CD4-positive, alpha-beta T cell treated with Interleukin-17A for 4 hours (primary cell): ENCODE results near the gene PRM2.
A peak's percentile ranks its signal among the peaks of the same experiment; 100 is the strongest.

Experiments
- DNase-seq: peaks from one replicate; pipeline ENCODE4 v3.0.0-alpha.2; 2020; ENCODE audit warnings: mixed read lengths

The PRM2 gene

DNA sequence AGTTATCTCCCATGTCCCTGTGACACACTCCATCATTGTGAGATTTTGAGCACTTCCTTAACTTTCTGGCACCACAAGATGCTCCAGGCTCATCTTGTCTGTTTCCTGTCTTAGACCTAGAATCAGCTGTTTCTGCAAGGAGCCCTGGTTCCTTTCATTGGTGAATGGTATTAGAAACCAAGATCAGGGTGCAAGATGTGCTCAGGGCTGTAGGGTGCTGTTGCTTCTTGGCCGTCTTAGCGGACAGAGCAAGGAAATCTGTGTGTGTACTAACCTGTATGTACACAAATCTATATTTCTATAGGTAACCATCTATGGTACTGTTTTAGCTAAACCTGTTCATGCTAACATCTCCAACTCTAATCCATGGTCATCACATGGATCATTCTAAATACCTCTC, 12.9 kb upstream of the PRM2 start:
- no peak for DNase-seq

DNA sequence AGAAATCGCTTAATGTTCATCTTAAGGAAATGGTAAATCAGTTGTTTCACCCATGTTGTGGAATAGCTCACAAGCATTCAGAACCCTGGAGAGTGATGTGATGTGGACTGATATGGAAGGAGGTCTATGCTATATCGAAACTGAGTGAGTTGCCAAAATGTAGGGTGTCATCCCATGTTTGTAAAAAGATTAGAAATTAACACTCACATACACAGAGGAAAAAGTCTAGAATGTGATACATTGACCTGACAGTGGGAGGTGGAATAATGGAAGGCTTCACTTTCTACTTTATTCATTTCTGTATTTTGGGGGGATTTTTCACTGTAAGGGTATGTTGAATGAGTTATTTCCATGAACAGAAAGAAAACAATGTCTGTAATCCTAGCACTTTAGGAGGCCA, 9.6 kb upstream of the PRM2 start:
- DNase-seq = no peak

DNA sequence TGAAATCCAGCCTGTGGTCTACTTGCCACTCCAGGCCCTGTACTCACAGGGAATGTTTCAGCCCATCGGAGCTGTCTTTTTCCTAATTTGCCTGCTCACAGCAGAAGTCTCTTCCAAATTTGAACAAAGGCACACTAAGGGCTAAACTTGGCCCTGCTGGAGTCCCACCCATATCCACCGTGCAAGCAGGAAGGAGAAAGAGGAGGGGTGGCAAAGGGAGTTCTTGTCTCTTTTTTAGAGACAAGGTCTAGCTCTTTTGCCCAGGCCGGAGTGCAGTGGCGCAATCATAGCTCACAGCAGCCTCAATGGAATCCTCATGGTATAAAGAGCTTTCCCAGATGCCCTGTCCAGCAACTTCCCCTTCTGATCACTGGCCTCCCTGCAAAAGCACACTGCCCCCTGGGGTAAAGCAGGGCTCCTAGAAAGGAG, 7.6 kb upstream of the PRM2 start:
- DNase-seq = no peak

DNA sequence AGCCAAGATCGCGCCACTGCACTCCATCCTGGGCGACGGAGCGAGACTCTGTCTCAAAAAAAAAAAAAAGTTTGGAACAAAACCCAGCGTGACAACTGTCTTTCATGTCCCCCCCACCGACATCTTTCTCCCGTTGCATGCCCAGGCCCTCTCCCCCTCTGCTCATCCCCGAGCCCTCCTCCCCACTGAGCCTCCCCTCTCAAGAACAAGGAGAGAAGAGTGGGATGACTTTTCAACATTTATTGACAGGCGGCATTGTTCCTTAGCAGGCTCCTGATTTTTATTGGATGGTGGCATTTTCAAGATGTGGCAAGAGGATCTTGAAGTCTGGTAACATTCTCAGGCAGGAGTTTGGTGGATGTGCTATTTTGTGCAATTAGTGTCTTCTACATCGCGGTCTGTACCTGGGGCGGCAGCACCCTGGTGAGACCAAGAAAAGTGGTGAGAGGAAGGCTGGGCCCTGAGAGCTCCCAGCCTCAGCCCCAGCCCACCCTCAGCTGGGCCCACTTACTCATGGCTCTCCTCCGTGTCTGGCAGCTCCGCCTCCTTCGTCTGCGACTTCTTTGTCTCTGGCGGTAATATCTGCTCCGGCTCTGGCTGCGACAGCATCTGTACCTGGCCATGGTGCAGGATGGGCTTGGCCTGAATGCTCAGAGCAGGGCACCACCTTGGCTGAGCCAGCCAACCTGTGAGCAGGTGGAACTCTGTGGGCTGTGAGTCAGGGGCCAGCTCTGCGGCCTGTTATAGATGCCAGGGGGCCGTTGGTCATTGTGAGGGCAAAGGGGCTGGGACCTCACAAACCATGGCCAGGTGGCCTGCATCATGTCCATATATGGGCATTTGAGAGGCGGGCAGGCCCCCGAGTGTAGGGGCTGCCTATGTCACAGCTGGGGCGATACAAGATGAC, 4.6 kb upstream of the PRM2 start, which contains the start of gene PRM1:
Gene PRM1, minus strand, starts transcription at position 715 of the 907 bp plus-strand sequence. Its CDS starts 92 bp downstream, at position 623.
- DNase-seq = no peak

DNA sequence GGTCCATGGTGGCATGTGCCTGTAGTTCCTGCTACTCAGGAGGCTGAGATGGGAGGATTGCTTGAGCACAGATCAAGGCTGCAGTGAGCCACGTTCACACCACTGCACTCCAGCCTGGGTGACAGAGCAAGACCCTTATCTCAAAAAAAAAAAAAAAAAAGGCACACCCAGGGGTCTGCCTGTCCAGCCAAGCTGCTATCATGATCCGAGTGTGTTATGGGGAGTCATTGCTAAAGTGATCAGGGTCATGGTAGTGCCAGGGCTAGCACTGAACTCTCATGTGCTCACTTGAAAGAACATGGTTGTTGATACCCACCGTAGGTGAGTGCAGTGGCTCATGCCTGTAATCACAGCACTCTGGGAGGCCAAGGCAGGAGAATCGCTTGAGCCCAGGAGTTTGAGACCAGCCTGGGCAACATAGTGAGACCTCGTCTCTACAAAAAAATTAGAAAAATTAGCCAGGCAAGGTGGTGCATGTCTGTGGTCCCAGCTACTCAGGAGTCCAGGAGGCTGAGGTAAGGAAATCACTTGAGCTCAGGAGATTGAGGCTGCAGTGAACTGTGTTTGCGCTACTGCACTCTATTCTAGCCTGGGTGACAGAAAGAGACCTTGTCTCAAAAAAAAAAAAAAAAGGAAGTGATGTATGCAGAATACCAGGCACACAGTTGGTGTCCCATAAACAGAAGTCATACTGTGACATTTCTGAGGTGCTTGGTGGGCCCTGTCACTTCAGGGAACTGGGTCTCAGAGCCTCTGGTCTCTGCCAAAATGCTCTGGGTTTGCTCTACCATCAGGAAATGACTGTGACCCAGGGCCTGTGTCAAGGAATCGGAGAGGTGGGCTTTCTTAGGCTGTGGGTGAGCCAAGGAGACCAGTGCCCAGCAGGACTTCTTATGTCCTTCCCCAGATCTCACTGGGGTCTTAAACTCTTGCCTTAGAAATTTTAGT, 2.7 kb upstream of the PRM2 start:
- DNase-seq = no peak

DNA sequence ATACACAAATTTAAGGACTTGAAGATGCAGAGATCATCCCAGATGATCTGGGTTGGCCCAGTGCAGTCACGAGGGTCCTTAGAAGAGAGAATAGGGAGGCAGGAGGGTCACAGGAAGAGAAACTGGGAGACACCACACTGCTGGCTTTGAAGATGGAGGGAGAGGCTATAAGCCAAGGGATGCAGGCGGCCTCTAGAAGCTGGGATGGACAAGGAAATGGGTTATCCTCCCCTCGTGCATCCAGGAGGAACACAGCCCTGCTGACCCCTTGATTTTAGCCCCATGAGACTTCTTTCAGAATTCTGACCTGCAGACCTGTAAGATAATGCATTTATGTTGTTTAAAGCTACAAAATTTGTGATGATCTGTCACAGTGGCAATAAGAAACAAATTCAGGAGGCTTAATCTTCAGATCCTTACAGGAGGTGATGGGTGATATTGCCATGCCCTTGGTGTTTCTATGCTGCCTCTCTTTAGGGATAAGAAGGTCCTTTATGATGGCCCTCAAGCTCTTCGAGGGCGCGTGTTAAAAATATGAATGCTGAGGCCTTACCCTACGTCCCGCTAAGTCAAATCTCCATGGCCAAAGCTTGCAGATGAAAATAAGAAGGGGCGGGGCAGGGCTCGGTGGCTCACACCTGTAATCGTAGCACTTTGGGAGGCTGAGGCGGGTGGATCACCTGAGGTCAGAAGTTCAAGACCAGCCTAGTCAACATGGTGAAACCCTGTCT, 1.5 kb upstream of the PRM2 start:
- no peak for DNase-seq

DNA sequence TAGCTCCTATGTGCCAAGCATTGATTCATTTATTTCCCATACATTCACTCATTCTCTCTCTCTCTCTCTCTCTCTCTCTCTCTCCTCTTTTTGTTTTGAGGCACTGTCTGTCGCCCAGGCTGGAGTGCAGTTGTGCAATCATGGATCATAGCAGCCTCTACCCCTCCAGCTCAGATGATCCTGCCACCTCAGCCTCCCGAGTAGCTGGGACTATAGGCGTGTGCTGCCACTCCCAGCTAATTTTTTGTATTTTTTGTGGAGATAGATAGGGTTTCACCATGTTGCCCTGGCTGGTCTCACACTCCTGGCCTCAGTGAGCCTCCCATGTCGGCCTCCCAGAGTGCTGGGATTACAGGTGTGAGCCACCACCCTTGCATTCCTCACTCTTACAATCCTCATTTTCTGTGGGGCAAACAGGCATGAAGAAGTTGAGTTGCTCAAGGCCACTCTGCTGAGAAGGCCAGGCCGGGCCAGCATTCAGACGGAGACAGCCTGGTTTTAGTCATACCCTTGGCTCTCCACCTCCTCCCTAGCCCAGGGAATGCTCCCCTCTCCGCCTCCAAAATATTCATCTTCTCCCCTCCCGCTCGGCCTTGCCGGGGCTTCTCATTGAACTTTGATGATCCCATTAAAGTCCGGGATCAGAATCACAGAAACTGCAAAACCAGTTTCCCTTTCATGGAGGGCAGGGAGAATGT, 765 bp upstream of the PRM2 start:
- DNase-seq = no peak

DNA sequence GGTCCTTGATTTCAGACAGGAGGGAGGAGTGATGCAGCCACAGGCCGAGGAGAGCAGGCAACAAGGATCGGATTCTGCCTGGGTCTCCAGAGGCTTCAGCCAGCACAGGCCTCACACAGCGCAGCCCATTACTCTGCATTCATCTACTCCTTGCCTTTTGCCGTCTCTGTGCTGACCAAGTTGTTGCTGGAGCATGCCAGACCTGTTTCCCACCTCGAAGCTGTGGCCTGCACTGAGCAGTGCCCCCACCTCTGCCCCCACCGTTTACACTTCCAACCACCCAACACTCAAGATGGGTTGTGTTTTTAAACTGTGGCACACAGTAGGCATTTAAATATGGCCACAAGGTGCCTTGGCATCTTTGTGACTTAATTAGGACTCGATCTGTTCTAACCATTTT, 1.3 kb downstream of the PRM2 start:
- no peak for DNase-seq

DNA sequence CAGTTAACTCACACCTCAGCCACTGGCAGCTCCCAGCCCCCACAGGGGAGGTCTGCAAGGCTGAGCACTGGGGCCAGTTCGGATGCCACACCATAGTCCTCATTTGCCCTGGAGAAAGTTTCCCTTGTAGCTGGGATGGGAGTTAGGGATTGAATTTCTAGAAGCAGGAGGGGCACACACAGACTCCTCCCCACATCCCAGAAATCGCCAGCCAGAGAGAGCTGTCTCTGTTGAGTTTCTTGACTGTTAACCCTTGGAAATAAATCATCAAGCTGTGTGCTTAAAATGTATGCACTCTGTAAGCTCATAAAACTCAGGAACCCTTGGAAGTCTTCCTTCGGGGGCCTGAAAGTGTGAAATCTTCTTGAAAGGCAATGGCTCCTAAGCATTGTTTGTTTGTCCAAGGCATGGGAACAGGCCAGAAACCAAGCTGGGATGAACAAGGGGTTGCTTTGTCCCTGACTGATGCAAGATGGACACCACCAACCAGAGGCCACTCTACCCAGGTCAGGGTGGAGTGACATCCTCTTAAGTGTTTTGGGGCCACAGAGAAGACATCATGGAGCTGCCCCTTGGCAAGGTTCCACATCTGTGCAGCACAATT, 2.5 kb downstream of the PRM2 start:
- DNase-seq = no peak

DNA sequence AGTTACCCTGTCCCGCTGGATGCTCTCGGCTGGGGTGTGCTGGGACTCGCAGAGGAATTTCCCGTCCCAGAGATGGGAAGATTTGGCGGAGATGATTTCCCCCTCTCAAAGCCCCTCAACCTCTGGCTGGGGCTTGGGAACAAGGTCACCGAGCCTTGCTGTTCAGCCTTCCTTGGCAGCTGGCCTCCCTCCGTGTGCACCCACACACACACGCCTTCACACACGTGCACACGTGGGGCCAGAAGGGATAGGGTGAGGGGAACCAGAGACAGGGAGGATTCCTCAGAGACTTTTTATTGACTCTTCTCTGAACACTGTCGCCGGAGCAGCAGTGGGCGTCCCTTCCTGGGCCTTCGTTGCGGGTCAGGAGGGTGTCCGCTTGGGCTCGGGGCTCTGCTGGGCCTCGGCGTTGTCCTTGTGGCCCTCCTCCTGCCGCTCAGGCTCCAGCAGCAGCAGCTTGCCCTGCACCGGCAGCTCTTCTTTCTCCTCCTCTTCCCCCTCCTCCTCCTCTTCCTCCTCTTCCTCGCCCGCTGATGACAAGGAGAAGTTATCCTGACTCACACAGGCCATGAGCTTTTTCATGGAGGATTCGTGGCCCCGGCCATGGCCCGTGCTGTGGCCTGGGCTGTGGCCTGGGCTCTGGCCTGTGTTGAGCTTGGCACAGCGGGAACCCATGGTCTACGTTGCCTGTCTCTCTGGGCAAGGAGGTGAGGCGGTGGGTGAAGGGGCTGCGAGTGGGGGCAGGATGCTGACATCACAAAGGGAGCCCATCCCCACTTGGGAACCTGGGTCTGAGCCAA, 3.2 kb downstream of the PRM2 start, which contains the start of gene PRM3:
Gene PRM3, minus strand, starts transcription at position 709 of the 800 bp plus-strand sequence. Its CDS starts 34 bp downstream, at position 675.
- no peak for DNase-seq

DNA sequence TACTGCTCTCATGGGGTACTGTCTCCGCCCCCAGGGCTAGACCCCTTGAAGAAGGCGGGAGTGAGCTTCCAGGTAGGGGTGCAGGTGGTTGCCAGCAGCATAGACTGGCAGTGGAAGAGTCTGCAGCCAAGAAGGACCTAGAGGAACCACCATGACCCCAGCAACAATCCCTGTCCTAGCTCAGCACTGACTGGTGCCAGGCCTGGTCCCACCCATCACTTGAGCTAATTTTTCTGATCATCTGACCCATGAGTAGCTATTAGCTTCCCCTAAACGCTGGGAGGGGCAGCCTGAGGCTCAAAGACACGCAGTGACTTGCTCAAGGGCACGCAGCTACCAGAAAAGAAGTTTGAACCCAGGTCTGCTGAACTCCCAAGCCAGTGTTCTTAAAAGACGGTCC, 3.8 kb downstream of the PRM2 start:
- no peak for DNase-seq

DNA sequence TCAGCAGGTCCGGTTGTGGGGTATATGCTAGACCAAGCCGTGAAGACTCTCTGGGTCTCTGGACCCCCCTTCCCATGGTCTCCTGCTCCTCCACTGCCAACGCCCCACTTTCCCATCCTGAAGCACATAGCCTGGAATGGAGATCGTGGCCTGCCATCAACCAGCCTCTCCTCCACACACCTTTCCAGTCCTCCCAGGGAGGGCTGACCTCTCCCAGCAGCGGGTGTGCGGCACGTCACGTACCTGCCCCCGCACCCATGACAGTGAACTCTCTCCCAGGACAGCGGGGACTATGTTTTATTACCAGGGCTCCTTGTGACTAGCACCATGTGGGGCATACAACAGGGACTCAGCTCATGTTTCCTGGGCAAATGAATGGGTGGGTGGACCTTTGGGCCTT, 4.7 kb downstream of the PRM2 start:
- DNase-seq = no peak

DNA sequence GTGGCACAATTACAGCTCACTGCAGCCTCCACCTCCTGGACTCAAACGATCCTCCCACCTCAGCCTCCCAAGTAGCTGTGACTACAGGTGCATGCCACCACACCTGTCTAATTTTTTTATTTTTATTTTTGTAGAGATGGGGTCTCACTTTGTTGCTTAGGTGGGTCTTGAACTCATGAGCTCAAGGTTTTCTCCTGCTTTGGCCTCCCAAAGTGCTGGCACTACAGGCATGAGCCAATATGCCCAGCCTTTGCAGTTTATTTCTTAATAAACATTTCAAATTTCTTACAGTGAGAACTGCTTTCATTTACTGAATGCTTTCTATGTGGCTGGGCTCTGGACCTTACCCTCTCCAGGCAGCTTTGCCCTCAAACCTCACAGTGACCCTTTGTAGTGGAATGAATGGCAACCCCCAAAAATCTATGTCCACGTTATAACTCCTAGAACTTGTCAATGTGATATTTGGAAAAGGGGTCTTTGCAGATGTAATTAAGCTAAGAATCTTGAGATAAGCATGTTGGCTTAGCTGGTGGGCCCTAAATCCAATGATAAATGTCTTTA, 5.6 kb downstream of the PRM2 start:
- no peak for DNase-seq

DNA sequence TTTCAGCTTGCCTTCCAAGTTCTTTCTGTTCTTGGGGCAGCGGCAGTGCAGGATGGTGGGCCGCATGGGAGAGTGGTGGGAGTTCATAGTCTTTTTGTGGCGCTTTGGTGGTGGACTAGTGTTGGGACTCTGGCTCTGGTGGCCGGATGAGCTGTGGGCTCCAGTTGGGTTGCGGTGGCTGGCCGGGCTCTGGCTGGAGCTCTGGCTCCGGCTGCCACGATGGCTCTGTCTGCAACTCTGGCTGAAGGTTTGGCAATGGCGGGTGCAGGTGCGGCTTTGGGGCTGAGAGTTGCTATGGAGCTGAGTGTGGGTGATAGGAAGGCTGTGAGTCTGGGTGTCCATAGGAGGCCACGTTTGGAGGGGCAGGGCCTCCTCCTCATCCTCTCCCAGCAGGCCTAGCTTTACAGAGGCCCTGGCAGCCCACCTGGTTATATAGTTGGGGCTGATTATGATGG, 7.3 kb downstream of the PRM2 start, which contains the start of gene TNP2:
Gene TNP2, minus strand, starts transcription at position 405 of the 455 bp plus-strand sequence. Its CDS starts 63 bp downstream, at position 342.
- no peak for DNase-seq

DNA sequence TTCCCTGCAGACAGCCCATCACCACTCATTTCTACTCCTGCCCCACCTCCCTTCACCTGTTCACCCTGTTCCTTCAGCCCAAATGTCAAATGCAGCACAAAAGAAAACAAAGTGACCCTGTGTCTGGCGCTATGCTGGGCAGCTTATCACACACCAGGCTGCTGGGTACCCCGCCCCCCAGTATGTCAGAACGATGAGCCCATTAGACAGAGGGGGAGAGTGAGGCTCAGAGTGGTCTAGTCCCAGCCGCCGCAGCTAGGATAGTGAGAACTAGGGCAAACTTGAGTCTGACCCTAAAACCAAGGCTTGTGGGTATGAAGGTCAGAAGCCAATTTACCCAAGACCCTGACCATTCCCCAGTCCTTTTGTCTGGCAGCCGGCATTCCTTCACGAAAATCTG, 11.2 kb downstream of the PRM2 start:
- DNase-seq = no peak

DNA sequence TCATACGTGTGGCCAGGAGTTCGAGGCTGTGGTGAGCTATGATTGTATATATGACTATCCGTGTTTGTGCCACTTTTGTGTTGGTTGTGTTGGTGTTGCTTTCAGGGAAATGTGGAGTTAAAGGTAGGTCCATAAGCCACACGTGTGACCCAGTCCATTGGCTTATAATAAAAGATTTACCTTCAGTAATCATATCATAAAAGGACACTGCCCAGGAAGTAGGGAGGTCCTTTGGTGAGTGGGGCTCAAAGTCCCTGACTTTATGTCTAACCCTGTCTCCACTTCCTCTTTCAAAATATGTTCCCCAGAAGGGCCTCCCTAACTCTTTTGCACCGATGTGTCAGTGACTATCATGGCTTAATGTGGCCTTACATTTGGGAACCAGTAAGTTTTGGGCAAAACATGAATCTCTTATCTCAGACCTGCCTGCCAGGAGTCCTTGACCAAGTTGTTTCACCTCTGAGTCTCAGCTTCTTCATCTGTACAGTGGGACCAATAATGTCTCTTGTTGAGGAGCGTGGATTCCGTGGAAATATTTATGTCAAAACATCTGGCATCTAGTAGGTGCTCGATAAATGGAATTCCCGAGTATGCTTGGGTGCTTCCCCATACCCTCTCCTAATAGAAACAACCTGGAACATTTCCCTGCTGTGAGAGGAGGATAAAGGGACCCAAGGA, 12.0 kb downstream of the PRM2 start:
- DNase-seq = no peak

DNA sequence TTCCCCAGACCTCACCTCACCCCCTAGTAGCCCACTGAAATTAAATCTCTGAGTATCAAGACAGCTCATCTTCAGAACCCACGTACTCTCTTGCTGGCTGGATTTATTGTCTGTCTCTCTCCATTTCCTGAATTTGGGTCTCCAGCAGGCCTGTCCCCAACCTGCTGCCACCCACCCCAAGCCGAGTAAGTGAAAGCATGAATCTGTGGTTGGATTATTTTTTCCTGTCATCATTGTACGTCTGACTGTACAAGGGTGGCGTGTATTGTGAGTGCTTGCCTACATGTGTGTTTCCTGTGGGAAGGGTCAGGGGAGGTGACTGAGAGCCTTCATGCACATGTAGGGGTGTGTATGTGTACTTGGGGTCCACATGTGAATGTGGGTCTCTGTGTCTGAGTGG, 12.5 kb downstream of the PRM2 start:
- DNase-seq = peak; percentile 64

DNA sequence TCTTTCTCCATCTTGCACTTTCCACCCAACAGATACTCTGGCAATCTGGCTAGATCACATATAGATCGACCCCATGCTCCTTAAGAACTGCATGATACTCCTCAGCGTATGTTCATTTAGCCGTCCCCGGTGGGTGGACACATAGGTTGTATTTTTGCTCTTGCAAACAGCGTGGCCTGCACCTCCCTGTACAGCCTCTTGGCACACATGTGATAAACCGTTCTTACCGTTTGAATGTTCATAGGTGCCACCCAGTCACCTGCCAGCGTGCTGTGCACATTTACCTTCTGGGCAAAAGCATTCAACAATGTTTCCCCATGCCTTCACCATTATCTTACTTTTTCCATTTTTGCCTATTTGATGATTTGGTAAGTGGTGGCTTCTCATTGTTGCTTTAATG, 13.4 kb downstream of the PRM2 start:
- DNase-seq = no peak

DNA sequence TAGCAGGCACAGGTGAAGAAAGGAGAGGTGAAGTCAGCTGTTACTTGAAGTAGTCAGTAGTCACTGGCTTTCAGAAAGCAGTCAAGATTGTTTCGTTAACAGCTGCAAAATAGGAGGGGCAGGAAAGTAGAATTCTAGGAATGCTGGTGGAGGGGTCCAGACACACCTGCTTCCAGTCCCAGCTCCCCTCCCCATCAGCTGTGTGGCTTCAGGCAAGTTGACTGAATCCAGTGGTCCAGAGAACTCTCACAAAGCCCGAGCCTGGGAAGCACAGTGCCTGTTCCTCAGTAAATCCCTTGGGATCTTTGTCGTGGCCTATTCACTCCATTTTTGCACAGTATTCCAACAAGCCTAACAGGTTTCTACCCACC, 15.7 kb downstream of the PRM2 start:
- DNase-seq = no peak
